Measurements from ENCODE around the gene PPIB. TPM values are rescaled to one million over a fixed set of nuclear protein-coding genes. Genes with fewer than 3 reads are reported as not detected.
A peak's percentile ranks its signal among the peaks of the same experiment; 100 is the strongest.

Gene PPIB
- total RNA-seq, 1 experiment from 2014 or later, result 410 TPM

- peaks cover 17% of the 10 kb centered on the region for H3K4me1 ChIP-seq (ENCODE audit: insufficient read depth, low read length, poor library complexity, severe bottlenecking)
- peaks cover 40% of the 10 kb centered on the region for H3K36me3 ChIP-seq (ENCODE audit: insufficient read depth, low read length, poor library complexity, severe bottlenecking)
- no peaks in the 10 kb centered on the region for H3K9me3 ChIP-seq (ENCODE audit: low read depth, low read length, poor library complexity, severe bottlenecking)
- ChIA-PET CTCF (interaction anchor here (0.5 to 2.0 kb wide), 8 partner anchors 8 to 687 kb away, joined by 3 to 12 read pairs (median 4); partner anchors contain the start of genes CSNK1G1 and PPIB), POLR2A (ENCODE audit: low non-redundant PET) (interaction anchor here (0.6 to 0.7 kb wide), 2 partner anchors 9 to 187 kb away, joined by 3 read pairs; partner anchors contain the start of gene PPIB)
- peak overlapping the region; percentile 66 for H3K4me3 ChIP-seq (ENCODE audit: low read depth, low read length, poor library complexity, severe bottlenecking)
- TF ChIP-seq CTCF (conservative IDR thresholded peaks at IDR 0.05; ENCODE audit: low read depth, low read length) (peak; percentile 99), EZH2 (IDR thresholded peaks at IDR 0.05; ENCODE audit: borderline replicate concordance, low read depth, low read length, poor library complexity, severe bottlenecking) (no peak)
- peak overlapping the region; percentile 53 for H3K27ac ChIP-seq (ENCODE audit: low read depth, low read length, poor library complexity, severe bottlenecking)
- no peaks in the 10 kb centered on the region for H3K27me3 ChIP-seq (replicated peaks; ENCODE audit: insufficient read depth, low read depth, low read length, poor library complexity)
- DNase-seq (ENCODE audit: low spot score), result peak; percentile 97
- BruUV-seq (replicated peaks), result no TSS peak
- intact Hi-C loops (cut with micrococcal nuclease; ENCODE audit: unreplicated experiment), result loop anchor here (2.0 kb wide), 1 partner anchor 59 kb away; the partner anchor contains the start of gene SNX1
These were observed 9.1 kb downstream of the PPIB start for GRCh38 chr15:64153480-64154367.

- Histone ChIP-seq H3K4me3 (ENCODE audit: low read depth, low read length, poor library complexity, severe bottlenecking) (peak overlapping the region; percentile 66), H3K9me3 (ENCODE audit: low read depth, low read length, poor library complexity, severe bottlenecking) (no peaks in the 10 kb centered on the region), H3K27me3 (replicated peaks; ENCODE audit: insufficient read depth, low read depth, low read length, poor library complexity) (no peaks in the 10 kb centered on the region), H3K36me3 (ENCODE audit: insufficient read depth, low read length, poor library complexity, severe bottlenecking) (peaks cover 30% of the 10 kb centered on the region), H3K27ac (ENCODE audit: low read depth, low read length, poor library complexity, severe bottlenecking) (no peak overlapping the region), H3K4me1 (ENCODE audit: insufficient read depth, low read length, poor library complexity, severe bottlenecking) (peaks cover 17% of the 10 kb centered on the region)
- ChIA-PET CTCF (interaction anchor here (0.5 to 2.0 kb wide), 8 partner anchors 7 to 686 kb away, joined by 3 to 12 read pairs (median 4); partner anchors contain the start of genes CSNK1G1 and PPIB), POLR2A (ENCODE audit: low non-redundant PET) (interaction anchor here (0.6 to 0.7 kb wide), 3 partner anchors 10 to 546 kb away, joined by 3 to 14 read pairs (median 3); partner anchors contain the start of gene PPIB)
- no peak for DNase-seq (ENCODE audit: low spot score)
- TF ChIP-seq EZH2 (IDR thresholded peaks at IDR 0.05; ENCODE audit: borderline replicate concordance, low read depth, low read length, poor library complexity, severe bottlenecking) (no peak), CTCF (conservative IDR thresholded peaks at IDR 0.05; ENCODE audit: low read depth, low read length) (no peak)
- intact Hi-C loops (cut with micrococcal nuclease; ENCODE audit: unreplicated experiment), result loop anchor here (2.0 kb wide), 1 partner anchor 58 kb away; the partner anchor contains the start of gene SNX1
- BruUV-seq (replicated peaks), result no TSS peak
These were observed 10.1 kb downstream of the PPIB start for GRCh38 chr15:64152507-64153387.
